Activated CD8-positive, alpha-beta memory T cell treated with anti-CD3 and anti-CD28 coated beads for 1 hour (primary cell): ENCODE measurements around the gene HRH3.
A peak's percentile ranks its signal among the peaks of the same experiment; 100 is the strongest.

ENCODE experiments used
- DNase-seq, 2 donors: peaks; one replicate each; pipeline ENCODE4 v3.0.0-alpha.2; 2020; ENCODE audit warnings: low read depth in 1 of 2; ENCODE audit errors: extremely low read depth in 1 of 2

Gene HRH3

GRCh38 chr20:62244644-62245108 is 24.6 kb upstream of the HRH3 start:
- no peak for DNase-seq

GRCh38 chr20:62243906-62244515 is 23.9 kb upstream of the HRH3 start:
- DNase-seq = no peak

GRCh38 chr20:62243106-62243505 is 23.0 kb upstream of the HRH3 start:
- no peak for DNase-seq

- DNase-seq = no peak
Observed at GRCh38 chr20:62242176-62242575, 22.1 kb upstream of the HRH3 start.

- no peak for DNase-seq
Observed at GRCh38 chr20:62241506-62241905, 21.4 kb upstream of the HRH3 start.

GRCh38 chr20:62240020-62240685 is 20.1 kb upstream of the HRH3 start:
- no peak for DNase-seq

GRCh38 chr20:62239278-62239879 is 19.3 kb upstream of the HRH3 start:
- no peak for DNase-seq

- DNase-seq = no peak
Observed at GRCh38 chr20:62238569-62239277, 18.6 kb upstream of the HRH3 start.

GRCh38 chr20:62237801-62238568 is 17.9 kb upstream of the HRH3 start, which contains the start of gene OSBPL2:
TSS of gene OSBPL2 (plus strand) at chr20:62238521. CDS start at chr20:62256185, 17,664 bp downstream.
- peak; percentile 99 to 100 for DNase-seq

GRCh38 chr20:62237514-62237800 is 17.4 kb upstream of the HRH3 start:
- no peak for DNase-seq

- DNase-seq = no peak
Observed at GRCh38 chr20:62236766-62237513, 16.9 kb upstream of the HRH3 start.

GRCh38 chr20:62236200-62236599 is 16.1 kb upstream of the HRH3 start:
- DNase-seq = no peak

- DNase-seq = no peak
Observed at GRCh38 chr20:62235777-62236157, 15.7 kb upstream of the HRH3 start.

GRCh38 chr20:62235001-62235776 is 15.1 kb upstream of the HRH3 start:
- no peak for DNase-seq

- DNase-seq = no peak
Observed at GRCh38 chr20:62234339-62234738, 14.3 kb upstream of the HRH3 start.

- no peak for DNase-seq
Observed at GRCh38 chr20:62233684-62234083, 13.6 kb upstream of the HRH3 start.

GRCh38 chr20:62232770-62233645 is 12.9 kb upstream of the HRH3 start:
- no peak for DNase-seq

- DNase-seq = no peak
Observed at GRCh38 chr20:62232194-62232593, 12.1 kb upstream of the HRH3 start.

GRCh38 chr20:62231292-62231691 is 11.2 kb upstream of the HRH3 start:
- no peak for DNase-seq
